HepG2 (cell line): Measurements from ENCODE around the gene AHCYL1. TPM values are rescaled to one million over a fixed set of nuclear protein-coding genes. Genes with fewer than 3 reads are reported as not detected.
A peak's percentile ranks its signal among the peaks of the same experiment; 100 is the strongest.

ENCODE experiments used
- ETV5 ChIP-seq: IDR thresholded peaks from 2 replicates; pipeline ENCODE4 v1.6.1; 2018; ENCODE audit warnings: missing biosample characterization, missing genetic modification reagents, inconsistent platforms, borderline replicate concordance
- FIP1L1 ChIP-seq: fragments of 200-400 bp; formaldehyde crosslinking; IDR thresholded peaks from 2 replicates; pipeline ENCODE4 v1.6.1; 2018; ENCODE audit warnings: low read depth, mild to moderate bottlenecking, low read length, moderate library complexity, borderline replicate concordance; ENCODE audit not compliant: insufficient read depth
- KLF16 ChIP-seq, 2 experiments: sonication (generic) in 1 of 2; formaldehyde crosslinking in 1 of 2; IDR thresholded peaks; 2 replicates each; pipeline versions ENCODE4 v1.6.1 to v1.8.0; 2016 to 2023; ENCODE audit warnings: missing genetic modification reagents in 2 of 2, missing compliant biosample characterization in 1 of 2
- RCOR2 ChIP-seq: IDR thresholded peaks from 2 replicates; pipeline ENCODE4 v1.6.1; 2016; ENCODE audit warnings: missing biosample characterization, missing genetic modification reagents
- YEATS4 ChIP-seq: sonication (generic); formaldehyde crosslinking; IDR thresholded peaks from 2 replicates; pipeline ENCODE4 v1.4.0; 2020; ENCODE audit warnings: missing genetic modification reagents, borderline replicate concordance
- ZFYVE20 ChIP-seq: sonication (generic); formaldehyde crosslinking; IDR thresholded peaks from 2 replicates; pipeline ENCODE4 v1.8.0; 2023; ENCODE audit warnings: low read depth, mild to moderate bottlenecking, moderate library complexity, missing genetic modification reagents, borderline replicate concordance
- ZNF775 ChIP-seq: sonication (generic); formaldehyde crosslinking; IDR thresholded peaks from 2 replicates; pipeline ENCODE4 v1.4.0; 2020; ENCODE audit warnings: missing genetic modification reagents, mild to moderate bottlenecking, moderate library complexity, borderline replicate concordance
- polyA plus RNA-seq, 8 experiments: library from polyadenylated mRNA; depleted of rRNA in 3 of 8; stranded (reverse) in 7 of 8; unstranded in 1 of 8; fragments of >200 nt; fragmentation: Illumina TruSeq in 4 of 8; extraction: Trizol in 4 of 8; gene quantifications; 2 replicates each; pipeline versions ENCODE4 v1.2.1 to v1.2.3, GENCODE V29; 2011 to 2016; ENCODE audit warnings: low read depth in 4 of 8, missing spikeins in 1 of 8, mixed read lengths in 1 of 8; ENCODE audit not compliant: insufficient read depth in 1 of 8
- total RNA-seq, 5 experiments: library from RNA; depleted of rRNA; stranded (reverse); fragments of >200 nt; fragmentation: Illumina TruSeq; extraction: Trizol; gene quantifications; 2 replicates each; pipeline ENCODE4 v1.2.3, GENCODE V29; 2016; ENCODE audit warnings: low read depth in 1 of 5
- TF ChIP-seq, protein P1 (sequence below): sonication (generic); formaldehyde crosslinking; IDR thresholded peaks from 2 replicates; pipeline ENCODE4 v1.4.0; 2020; ENCODE audit warnings: mild to moderate bottlenecking, missing genetic modification reagents, borderline replicate concordance
- TF ChIP-seq, protein P2 (sequence below): IDR thresholded peaks from 2 replicates; pipeline ENCODE4 v1.4.0; 2020; ENCODE audit warnings: mild to moderate bottlenecking, missing genetic modification reagents
- TF ChIP-seq, protein P3 (sequence below): IDR thresholded peaks from 2 replicates; pipeline ENCODE4 v1.6.1; 2016; ENCODE audit warnings: low read depth
- TF ChIP-seq, protein P4 (sequence below): sonication (generic); formaldehyde crosslinking; IDR thresholded peaks from 2 replicates; pipeline ENCODE4 v1.4.0; 2020; ENCODE audit warnings: missing genetic modification reagents, borderline replicate concordance
- TF ChIP-seq, protein P5 (sequence below): IDR thresholded peaks from 2 replicates; pipeline ENCODE4 v1.6.1; 2016; ENCODE audit warnings: missing genetic modification reagents, missing compliant biosample characterization

Gene AHCYL1
- total and polyA plus RNA-seq, 2 of the 13 experiments (the other 11 are each of a cell fraction or from before 2014, with no cell fraction given): 40.9 to 76.3 TPM

GRCh38 chr1:109988349-109988914 is 3.9 kb downstream of the AHCYL1 start (continued):
- TF ChIP-seq, protein P1, sequence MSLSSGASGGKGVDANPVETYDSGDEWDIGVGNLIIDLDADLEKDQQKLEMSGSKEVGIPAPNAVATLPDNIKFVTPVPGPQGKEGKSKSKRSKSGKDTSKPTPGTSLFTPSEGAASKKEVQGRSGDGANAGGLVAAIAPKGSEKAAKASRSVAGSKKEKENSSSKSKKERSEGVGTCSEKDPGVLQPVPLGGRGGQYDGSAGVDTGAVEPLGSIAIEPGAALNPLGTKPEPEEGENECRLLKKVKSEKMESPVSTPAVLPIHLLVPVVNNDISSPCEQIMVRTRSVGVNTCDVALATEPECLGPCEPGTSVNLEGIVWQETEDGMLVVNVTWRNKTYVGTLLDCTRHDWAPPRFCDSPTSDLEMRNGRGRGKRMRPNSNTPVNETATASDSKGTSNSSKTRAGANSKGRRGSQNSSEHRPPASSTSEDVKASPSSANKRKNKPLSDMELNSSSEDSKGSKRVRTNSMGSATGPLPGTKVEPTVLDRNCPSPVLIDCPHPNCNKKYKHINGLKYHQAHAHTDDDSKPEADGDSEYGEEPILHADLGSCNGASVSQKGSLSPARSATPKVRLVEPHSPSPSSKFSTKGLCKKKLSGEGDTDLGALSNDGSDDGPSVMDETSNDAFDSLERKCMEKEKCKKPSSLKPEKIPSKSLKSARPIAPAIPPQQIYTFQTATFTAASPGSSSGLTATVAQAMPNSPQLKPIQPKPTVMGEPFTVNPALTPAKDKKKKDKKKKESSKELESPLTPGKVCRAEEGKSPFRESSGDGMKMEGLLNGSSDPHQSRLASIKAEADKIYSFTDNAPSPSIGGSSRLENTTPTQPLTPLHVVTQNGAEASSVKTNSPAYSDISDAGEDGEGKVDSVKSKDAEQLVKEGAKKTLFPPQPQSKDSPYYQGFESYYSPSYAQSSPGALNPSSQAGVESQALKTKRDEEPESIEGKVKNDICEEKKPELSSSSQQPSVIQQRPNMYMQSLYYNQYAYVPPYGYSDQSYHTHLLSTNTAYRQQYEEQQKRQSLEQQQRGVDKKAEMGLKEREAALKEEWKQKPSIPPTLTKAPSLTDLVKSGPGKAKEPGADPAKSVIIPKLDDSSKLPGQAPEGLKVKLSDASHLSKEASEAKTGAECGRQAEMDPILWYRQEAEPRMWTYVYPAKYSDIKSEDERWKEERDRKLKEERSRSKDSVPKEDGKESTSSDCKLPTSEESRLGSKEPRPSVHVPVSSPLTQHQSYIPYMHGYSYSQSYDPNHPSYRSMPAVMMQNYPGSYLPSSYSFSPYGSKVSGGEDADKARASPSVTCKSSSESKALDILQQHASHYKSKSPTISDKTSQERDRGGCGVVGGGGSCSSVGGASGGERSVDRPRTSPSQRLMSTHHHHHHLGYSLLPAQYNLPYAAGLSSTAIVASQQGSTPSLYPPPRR: peak; percentile 51; the same call in 1 of the 2 replicates
- peak in 1 of 2 experiments; percentile 37; a peak in 1 of 4 replicates for TF ChIP-seq KLF16 (CRISPR knock-in tag; IDR thresholded peaks at IDR 0.05)
- TF ChIP-seq ETV5 (CRISPR knock-in tag): peak; percentile 56; the same call in 1 of the 2 replicates
- TF ChIP-seq, protein P2, sequence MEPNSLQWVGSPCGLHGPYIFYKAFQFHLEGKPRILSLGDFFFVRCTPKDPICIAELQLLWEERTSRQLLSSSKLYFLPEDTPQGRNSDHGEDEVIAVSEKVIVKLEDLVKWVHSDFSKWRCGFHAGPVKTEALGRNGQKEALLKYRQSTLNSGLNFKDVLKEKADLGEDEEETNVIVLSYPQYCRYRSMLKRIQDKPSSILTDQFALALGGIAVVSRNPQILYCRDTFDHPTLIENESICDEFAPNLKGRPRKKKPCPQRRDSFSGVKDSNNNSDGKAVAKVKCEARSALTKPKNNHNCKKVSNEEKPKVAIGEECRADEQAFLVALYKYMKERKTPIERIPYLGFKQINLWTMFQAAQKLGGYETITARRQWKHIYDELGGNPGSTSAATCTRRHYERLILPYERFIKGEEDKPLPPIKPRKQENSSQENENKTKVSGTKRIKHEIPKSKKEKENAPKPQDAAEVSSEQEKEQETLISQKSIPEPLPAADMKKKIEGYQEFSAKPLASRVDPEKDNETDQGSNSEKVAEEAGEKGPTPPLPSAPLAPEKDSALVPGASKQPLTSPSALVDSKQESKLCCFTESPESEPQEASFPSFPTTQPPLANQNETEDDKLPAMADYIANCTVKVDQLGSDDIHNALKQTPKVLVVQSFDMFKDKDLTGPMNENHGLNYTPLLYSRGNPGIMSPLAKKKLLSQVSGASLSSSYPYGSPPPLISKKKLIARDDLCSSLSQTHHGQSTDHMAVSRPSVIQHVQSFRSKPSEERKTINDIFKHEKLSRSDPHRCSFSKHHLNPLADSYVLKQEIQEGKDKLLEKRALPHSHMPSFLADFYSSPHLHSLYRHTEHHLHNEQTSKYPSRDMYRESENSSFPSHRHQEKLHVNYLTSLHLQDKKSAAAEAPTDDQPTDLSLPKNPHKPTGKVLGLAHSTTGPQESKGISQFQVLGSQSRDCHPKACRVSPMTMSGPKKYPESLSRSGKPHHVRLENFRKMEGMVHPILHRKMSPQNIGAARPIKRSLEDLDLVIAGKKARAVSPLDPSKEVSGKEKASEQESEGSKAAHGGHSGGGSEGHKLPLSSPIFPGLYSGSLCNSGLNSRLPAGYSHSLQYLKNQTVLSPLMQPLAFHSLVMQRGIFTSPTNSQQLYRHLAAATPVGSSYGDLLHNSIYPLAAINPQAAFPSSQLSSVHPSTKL (CRISPR knock-in tag): peak; percentile 72
- TF ChIP-seq ZNF775 (CRISPR knock-in tag): no peak
- peak; percentile 26; the same call in 1 of the 2 replicates for TF ChIP-seq RCOR2
- TF ChIP-seq, protein P3, sequence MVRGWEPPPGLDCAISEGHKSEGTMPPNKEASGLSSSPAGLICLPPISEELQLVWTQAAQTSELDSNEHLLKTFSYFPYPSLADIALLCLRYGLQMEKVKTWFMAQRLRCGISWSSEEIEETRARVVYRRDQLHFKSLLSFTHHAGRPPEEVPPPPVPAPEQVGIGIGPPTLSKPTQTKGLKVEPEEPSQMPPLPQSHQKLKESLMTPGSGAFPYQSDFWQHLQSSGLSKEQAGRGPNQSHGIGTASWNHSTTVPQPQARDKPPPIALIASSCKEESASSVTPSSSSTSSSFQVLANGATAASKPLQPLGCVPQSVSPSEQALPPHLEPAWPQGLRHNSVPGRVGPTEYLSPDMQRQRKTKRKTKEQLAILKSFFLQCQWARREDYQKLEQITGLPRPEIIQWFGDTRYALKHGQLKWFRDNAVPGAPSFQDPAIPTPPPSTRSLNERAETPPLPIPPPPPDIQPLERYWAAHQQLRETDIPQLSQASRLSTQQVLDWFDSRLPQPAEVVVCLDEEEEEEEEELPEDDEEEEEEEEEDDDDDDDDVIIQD (CRISPR knock-in tag): peak; percentile 84; the same call in 1 of the 2 replicates
- TF ChIP-seq ZFYVE20 (CRISPR knock-in tag): no peak
- 0 out of 2 replicates have a peak, but pooled peaks have one; percentile 9 for TF ChIP-seq YEATS4 (CRISPR knock-in tag)
- TF ChIP-seq, protein P4, sequence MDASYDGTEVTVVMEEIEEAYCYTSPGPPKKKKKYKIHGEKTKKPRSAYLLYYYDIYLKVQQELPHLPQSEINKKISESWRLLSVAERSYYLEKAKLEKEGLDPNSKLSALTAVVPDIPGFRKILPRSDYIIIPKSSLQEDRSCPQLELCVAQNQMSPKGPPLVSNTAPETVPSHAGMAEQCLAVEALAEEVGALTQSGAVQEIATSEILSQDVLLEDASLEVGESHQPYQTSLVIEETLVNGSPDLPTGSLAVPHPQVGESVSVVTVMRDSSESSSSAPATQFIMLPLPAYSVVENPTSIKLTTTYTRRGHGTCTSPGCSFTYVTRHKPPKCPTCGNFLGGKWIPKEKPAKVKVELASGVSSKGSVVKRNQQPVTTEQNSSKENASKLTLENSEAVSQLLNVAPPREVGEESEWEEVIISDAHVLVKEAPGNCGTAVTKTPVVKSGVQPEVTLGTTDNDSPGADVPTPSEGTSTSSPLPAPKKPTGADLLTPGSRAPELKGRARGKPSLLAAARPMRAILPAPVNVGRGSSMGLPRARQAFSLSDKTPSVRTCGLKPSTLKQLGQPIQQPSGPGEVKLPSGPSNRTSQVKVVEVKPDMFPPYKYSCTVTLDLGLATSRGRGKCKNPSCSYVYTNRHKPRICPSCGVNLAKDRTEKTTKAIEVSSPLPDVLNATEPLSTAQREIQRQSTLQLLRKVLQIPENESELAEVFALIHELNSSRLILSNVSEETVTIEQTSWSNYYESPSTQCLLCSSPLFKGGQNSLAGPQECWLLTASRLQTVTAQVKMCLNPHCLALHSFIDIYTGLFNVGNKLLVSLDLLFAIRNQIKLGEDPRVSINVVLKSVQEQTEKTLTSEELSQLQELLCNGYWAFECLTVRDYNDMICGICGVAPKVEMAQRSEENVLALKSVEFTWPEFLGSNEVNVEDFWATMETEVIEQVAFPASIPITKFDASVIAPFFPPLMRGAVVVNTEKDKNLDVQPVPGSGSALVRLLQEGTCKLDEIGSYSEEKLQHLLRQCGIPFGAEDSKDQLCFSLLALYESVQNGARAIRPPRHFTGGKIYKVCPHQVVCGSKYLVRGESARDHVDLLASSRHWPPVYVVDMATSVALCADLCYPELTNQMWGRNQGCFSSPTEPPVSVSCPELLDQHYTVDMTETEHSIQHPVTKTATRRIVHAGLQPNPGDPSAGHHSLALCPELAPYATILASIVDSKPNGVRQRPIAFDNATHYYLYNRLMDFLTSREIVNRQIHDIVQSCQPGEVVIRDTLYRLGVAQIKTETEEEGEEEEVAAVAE (CRISPR knock-in tag): peak; percentile 41; the same call in 1 of the 2 replicates
- TF ChIP-seq, protein P5, sequence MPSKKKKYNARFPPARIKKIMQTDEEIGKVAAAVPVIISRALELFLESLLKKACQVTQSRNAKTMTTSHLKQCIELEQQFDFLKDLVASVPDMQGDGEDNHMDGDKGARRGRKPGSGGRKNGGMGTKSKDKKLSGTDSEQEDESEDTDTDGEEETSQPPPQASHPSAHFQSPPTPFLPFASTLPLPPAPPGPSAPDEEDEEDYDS (CRISPR knock-in tag): peak; percentile 45; the same call in 1 of the 2 replicates
- no peak for TF ChIP-seq FIP1L1
